HEK293 (cell line): ENCODE data around the gene TCF12.

Experiments used
- GLI4 ChIP-seq: fragments of 450-650 bp; formaldehyde crosslinking; IDR thresholded peaks from 2 replicates; pipeline ENCODE4 v1.5.1; 2016; ENCODE audit warnings: missing biosample characterization, missing genetic modification characterization
- TF ChIP-seq, protein P1 (sequence below): fragments of 450-650 bp; formaldehyde crosslinking; IDR thresholded peaks from 2 replicates; pipeline ENCODE4 v1.5.1; 2016; ENCODE audit warnings: missing biosample characterization, missing genetic modification characterization

DNA sequence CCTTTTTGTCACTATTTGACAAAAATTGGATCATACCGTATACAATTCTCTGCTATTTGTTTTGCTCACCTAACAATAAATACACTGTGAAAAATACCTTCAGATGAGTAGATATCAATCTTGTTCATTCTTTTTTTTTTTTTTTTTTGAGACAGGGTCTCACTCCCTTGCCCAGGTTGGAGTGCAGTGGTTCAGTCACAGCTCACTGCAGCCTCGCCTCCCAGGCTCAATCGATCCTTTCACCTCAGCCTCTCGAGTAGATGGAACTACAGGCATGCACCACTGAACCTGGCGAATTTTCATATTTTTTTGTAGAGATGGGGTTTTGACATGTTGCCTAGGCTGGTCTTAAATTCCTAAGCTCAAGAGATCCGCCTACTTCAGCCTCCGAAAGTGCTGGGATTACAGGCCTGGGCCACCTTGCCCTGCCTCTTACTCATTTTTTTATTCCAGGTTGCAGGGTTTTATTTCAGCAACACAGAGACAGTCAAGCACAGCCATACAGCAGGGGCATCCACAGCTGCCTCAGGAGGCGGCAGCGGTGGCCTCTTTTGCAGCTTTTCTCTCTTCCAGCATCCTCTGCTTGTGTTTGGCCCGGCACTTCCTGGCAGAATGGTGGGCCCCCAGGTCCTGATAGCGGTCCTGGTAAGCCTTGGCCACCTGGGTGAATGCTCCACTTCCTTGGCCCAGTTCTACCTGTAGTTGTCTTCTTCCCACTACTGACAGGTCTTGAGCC is 406.7 kb downstream of the TCF12 start:
- TF ChIP-seq, protein P1, sequence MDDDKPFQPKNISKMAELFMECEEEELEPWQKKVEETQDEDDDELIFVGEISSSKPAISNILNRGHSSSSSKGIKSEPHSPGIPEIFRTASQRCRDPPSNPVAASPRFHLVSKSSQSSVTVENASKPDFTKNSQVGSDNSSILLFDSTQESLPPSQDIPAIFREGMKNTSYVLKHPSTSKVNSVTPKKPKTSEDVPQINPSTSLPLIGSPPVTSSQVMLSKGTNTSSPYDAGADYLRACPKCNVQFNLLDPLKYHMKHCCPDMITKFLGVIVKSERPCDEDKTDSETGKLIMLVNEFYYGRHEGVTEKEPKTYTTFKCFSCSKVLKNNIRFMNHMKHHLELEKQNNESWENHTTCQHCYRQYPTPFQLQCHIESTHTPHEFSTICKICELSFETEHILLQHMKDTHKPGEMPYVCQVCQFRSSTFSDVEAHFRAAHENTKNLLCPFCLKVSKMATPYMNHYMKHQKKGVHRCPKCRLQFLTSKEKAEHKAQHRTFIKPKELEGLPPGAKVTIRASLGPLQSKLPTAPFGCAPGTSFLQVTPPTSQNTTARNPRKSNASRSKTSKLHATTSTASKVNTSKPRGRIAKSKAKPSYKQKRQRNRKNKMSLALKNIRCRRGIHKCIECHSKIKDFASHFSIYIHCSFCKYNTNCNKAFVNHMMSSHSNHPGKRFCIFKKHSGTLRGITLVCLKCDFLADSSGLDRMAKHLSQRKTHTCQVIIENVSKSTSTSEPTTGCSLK (tag by site-specific recombination), result no peak
- no peak for TF ChIP-seq GLI4 (tag by site-specific recombination)
